ENCODE data around the gene SLC39A1. TPM values are rescaled to one million over a fixed set of nuclear protein-coding genes. Genes with fewer than 3 reads are reported as not detected.

The SLC39A1 gene
- total and polyA plus RNA-seq, 9 of the 15 experiments (the other 6 are each of a cell fraction or from before 2014, with no cell fraction given), result 9.9 to 81.1 (median 62.7) TPM

DNA sequence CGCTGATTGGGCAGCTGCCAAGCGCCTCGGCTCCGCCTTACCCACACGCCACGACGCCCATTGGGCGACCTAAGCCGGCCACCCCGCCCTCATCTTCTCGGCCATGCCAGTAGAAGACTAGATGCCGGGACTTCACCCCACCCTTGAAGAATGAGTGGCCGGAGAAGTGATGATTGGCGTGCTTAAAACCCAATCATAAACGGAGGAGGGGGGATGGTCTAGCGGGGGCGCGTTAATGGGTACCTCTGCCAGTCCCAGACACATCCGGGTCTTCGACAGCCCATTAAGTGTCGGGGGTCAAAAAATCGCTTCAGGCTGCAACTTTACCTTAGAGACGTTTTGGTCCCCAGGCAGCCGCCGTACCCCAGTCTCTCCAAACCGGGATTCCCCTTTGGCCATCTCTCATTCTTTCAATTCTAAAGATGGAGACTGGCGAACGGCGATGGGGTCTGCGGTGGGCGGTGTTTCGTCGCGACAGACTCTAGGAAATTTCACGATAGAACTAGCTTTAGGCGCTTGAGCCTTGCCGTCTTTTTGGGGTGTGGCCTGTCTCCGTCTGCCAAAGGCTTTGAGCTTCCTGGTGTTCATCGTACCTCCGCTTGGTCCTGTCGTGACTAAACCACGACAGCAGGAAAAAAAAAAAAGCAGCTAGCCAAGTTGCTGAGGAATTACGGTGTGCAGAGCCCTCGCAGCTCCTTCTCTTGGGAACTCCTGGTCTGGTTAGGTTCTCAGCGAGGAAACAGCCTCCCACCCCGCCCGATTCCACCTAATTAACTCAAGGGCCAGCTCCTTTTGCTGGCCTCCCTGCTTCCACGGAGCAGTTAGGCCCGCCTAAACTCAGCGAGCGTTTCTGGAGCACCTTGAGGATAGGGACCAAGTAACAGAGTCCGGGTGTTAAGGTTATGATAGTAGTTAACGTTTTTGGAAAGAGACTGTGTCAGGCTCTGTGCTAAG lies 40.1 kb downstream of the SLC39A1 start, which contains the start of gene GATAD2B (continued):
- TF ChIP-seq, protein P1, sequence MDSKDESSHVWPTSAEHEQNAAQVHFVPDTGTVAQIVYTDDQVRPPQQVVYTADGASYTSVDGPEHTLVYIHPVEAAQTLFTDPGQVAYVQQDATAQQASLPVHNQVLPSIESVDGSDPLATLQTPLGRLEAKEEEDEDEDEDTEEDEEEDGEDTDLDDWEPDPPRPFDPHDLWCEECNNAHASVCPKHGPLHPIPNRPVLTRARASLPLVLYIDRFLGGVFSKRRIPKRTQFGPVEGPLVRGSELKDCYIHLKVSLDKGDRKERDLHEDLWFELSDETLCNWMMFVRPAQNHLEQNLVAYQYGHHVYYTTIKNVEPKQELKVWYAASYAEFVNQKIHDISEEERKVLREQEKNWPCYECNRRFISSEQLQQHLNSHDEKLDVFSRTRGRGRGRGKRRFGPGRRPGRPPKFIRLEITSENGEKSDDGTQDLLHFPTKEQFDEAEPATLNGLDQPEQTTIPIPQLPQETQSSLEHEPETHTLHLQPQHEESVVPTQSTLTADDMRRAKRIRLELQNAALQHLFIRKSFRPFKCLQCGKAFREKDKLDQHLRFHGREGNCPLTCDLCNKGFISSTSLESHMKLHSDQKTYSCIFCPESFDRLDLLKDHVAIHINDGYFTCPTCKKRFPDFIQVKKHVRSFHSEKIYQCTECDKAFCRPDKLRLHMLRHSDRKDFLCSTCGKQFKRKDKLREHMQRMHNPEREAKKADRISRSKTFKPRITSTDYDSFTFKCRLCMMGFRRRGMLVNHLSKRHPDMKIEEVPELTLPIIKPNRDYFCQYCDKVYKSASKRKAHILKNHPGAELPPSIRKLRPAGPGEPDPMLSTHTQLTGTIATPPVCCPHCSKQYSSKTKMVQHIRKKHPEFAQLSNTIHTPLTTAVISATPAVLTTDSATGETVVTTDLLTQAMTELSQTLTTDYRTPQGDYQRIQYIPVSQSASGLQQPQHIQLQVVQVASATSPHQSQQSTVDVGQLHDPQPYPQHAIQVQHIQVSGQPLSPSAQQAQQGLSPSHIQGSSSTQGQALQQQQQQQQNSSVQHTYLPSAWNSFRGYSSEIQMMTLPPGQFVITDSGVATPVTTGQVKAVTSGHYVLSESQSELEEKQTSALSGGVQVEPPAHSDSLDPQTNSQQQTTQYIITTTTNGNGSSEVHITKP (IDR thresholded peaks at IDR 0.05; ENCODE audit: partially characterized antibody), result peak; percentile 76
- TF ChIP-seq FOXK2 (conservative IDR thresholded peaks at IDR 0.05 in 1 of 2, IDR thresholded peaks at IDR 0.05 in 1 of 2; ENCODE audit: low read depth in 2 of 2), result peak in 1 of 2 experiments; percentile 19; a peak in 1 of 4 replicates
- peak; percentile 76 for TF ChIP-seq ZSCAN29 (IDR thresholded peaks at IDR 0.05)
- TF ChIP-seq HDAC1 (IDR thresholded peaks at IDR 0.05), result no peak
- TF ChIP-seq SOX6 (IDR thresholded peaks at IDR 0.05), result peak; percentile 40; the same call in 1 of the 2 replicates
- no peak for TF ChIP-seq HDGF (IDR thresholded peaks at IDR 0.05)
- TF ChIP-seq ILF3 (IDR thresholded peaks at IDR 0.05; ENCODE audit: borderline replicate concordance), result no peak
- no peak for TF ChIP-seq SRSF1 (IDR thresholded peaks at IDR 0.05; ENCODE audit: low read depth, low read length)
- TF ChIP-seq TEAD1 (CRISPR knock-in tag; IDR thresholded peaks at IDR 0.05), result 0 out of 4 replicates have a peak, but pooled peaks of 1 of the 2 experiments have one; percentile 32
- TF ChIP-seq PCBP1 (IDR thresholded peaks at IDR 0.05; ENCODE audit: low read depth, low read length, poor library complexity, severe bottlenecking), result no peak
- TF ChIP-seq, protein P2, sequence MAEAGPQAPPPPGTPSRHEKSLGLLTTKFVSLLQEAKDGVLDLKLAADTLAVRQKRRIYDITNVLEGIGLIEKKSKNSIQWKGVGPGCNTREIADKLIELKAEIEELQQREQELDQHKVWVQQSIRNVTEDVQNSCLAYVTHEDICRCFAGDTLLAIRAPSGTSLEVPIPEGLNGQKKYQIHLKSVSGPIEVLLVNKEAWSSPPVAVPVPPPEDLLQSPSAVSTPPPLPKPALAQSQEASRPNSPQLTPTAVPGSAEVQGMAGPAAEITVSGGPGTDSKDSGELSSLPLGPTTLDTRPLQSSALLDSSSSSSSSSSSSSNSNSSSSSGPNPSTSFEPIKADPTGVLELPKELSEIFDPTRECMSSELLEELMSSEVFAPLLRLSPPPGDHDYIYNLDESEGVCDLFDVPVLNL (CRISPR knock-in tag; IDR thresholded peaks at IDR 0.05; ENCODE audit: low read depth), result no peak
- peak; percentile 30 for TF ChIP-seq MEIS2 (IDR thresholded peaks at IDR 0.05; ENCODE audit: partially characterized antibody)
- no peak for TF ChIP-seq ZFP30 (CRISPR knock-in tag; IDR thresholded peaks at IDR 0.05; ENCODE audit: borderline replicate concordance)
- TF ChIP-seq ZNF165 (CRISPR knock-in tag; IDR thresholded peaks at IDR 0.05; ENCODE audit: borderline replicate concordance), result no peak
- TF ChIP-seq HNRNPH1 (optimal IDR thresholded peaks at IDR 0.05; ENCODE audit: low read depth, low read length), result no peak
- TF ChIP-seq THRAP3 (IDR thresholded peaks at IDR 0.05; ENCODE audit: borderline replicate concordance), result no peak
- no peak for TF ChIP-seq ZNF354B (CRISPR knock-in tag; IDR thresholded peaks at IDR 0.05)
- no peak for TF ChIP-seq HNRNPUL1 (IDR thresholded peaks at IDR 0.05; ENCODE audit: low read length)
- peak; percentile 24; the same call in 1 of the 2 replicates for TF ChIP-seq RB1 (IDR thresholded peaks at IDR 0.05; ENCODE audit: low read depth)
- TF ChIP-seq, protein P3, sequence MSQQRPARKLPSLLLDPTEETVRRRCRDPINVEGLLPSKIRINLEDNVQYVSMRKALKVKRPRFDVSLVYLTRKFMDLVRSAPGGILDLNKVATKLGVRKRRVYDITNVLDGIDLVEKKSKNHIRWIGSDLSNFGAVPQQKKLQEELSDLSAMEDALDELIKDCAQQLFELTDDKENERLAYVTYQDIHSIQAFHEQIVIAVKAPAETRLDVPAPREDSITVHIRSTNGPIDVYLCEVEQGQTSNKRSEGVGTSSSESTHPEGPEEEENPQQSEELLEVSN (IDR thresholded peaks at IDR 0.05; ENCODE audit: borderline replicate concordance in 1 of 2, extremely low read depth in 1 of 2, insufficient read depth in 1 of 2, insufficient read length in 1 of 2, low read depth in 1 of 2, low read length in 1 of 2, poor library complexity in 1 of 2, severe bottlenecking in 1 of 2), result peak; percentile 65 to 76
- peak; percentile 72 for TF ChIP-seq POLR2A (conservative IDR thresholded peaks at IDR 0.05)
- TF ChIP-seq POLR2H (tag; IDR thresholded peaks at IDR 0.05; ENCODE audit: low read depth), result no peak; the same call in 1 of the 2 replicates
